GM21360 (cell line): ENCODE measurements around the gene TAS2R30.

ENCODE experiments used
- ATAC-seq: cut with Tn5 transposase; IDR thresholded peaks from one replicate; pipeline ENCODE4 v1.9.1; 2021; ENCODE audit warnings: mild to moderate bottlenecking, moderate library complexity; ENCODE audit not compliant: unreplicated experiment

Gene TAS2R30

GRCh38 chr12:11134305-11134704 is at the start of gene TAS2R30:
TSS of gene TAS2R30 (minus strand) at chr12:11134644. CDS start at chr12:11134244, 400 bp downstream.
- ATAC-seq = no peak

GRCh38 chr12:11183011-11183410 is 48.6 kb upstream of the TAS2R30 start:
- no peak for ATAC-seq

GRCh38 chr12:11182529-11182928 is 48.1 kb upstream of the TAS2R30 start:
- no peak for ATAC-seq

DNA sequence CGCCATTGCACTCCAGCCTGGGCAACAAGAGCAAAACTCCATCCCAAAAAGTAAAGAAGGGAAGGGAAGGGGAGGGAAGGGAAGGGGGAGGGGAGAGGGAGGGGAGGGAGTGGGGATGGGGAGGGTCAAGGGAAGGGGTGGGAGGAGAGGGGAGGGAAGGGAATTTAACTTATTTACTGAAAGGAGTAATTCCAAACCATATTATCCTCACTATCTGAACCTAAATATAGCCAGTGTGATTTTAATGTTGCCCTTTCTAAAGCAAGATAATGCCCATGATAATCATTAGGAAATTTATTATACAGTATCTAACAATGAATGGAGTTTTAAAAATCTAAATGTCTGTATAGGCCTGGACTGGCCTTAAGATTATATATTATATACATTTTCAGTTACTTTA is 43.8 kb upstream of the TAS2R30 start:
- no peak for ATAC-seq

DNA sequence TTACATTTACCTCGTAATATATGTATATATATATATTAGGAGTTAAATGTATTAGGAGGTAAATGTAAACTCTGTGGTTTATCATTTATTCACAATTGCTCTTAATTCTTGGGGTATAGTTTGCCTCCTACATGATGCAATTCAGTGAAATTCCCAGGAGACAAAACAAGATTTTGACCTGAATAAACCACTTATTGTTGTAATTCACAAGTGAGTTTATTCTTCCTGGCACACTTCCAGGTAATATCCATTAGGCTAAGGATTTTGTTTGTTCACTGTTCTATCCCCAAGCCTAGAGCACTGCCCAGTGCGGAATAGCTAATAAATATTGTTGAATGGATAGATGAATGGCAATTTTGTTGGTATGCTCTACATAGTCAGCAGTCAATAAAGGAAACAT is 39.6 kb upstream of the TAS2R30 start:
- ATAC-seq = no peak

GRCh38 chr12:11171969-11172675 is 37.7 kb upstream of the TAS2R30 start:
- no peak for ATAC-seq

DNA sequence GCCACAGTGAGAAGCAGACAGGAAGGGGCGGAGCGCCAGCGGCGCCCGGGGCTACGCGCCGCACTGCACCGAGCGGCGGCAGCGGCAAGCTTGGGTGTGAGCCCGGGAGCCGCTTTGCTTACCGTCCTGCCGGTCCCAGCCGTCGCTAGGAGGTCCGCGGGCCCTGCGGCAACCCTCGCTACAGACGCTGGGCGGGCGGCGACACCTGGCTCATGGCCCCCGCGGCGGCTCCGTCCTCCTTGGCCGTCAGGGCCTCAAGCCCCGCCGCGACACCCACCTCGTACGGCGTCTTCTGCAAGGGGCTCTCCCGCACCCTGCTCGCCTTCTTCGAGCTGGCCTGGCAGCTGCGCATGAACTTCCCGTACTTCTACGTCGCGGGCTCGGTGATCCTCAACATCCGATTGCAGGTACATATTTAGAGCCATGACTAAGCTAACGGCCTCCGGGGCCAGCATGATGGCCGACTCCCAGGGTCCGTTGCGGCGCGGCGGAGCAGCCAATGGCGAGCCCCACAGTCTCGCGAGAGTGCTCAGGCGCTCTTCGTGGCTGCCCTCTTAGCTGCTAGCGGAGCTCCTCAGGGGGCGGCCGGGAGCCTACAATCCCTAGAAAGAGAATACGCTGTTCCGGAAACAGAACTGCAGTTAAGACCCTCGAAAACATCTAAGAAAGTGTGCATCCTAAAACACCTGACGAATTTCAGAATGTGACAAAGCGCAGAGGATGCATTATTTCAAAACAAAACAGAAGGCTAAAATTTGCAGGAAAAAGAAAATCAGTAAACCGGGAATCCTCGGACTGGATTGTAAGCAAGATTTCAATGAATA is 36.9 kb upstream of the TAS2R30 start, which contains the start of gene SMIM10L1:
Gene SMIM10L1, plus strand, starts transcription at position 50 of the 824 bp plus-strand sequence. Its CDS starts 163 bp downstream, at position 213.
- peak; percentile 93 for ATAC-seq

- ATAC-seq = no peak
These were observed 36.3 kb upstream of the TAS2R30 start for GRCh38 chr12:11170810-11171144.

- no peak for ATAC-seq
These were observed 31.9 kb upstream of the TAS2R30 start for GRCh38 chr12:11166300-11166699.

DNA sequence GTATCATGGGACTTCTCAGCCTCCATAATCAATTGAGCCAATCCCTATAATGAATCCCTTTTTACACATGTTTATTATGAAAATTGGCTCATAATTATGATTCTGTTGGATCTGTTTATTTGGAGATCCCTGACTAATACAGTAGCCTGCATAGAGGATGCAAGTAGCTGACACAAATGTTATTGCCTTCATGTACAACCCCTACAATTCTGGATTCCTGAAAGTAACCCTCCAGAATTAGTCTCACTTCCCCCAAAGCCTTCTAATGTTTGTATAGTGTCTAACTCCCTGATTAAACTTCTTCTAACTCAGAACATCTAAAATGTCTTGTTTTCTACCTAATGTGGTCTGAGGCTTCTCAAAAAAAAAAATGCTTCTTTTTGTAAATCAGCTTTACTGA is 29.9 kb upstream of the TAS2R30 start:
- ATAC-seq = no peak

DNA sequence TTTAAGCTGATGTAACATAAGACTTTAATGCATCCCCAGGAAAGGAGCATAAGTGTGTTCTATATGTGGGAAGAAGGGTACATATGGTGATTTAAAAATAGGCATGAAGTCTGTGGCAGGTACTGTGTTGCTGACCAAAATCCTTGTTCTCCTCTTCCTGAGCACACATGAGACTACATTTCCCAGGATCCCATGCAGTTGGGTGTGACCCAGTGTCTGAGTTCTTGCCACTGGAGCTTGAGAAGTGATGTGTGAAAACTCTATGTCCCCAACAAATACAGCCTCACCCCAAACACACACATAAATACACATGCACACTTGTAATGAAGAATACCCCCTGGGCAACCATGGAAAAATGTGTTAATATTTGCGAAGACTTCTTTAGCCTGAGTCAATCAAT is 28.1 kb upstream of the TAS2R30 start:
- no peak for ATAC-seq

DNA sequence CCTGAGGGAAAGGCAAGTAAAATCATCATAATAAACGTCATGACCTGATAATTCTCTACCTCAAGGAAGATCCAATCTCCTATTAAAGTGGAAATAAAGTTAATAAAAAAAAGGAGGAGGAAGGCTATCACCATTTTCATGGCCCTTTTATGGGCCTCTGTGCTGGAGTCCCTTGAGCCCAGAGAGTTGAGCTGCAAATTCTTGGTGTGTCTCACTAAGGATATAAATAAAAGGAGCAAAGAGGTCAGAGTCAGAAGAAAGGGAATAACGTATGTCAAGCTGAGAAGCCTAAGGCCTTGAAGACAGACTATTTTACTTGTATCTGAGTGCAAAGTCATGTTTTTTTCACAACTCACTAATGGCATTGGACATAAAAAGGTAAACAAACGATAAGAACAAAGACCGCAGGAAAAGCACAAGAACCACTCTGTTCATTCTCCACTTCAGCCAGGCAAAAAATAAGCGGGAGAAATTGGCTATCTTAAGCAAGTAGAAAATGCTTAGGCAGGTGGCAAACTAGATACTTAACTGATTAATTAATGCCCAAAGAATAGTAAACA is 24.5 kb upstream of the TAS2R30 start:
- no peak for ATAC-seq

- ATAC-seq = no peak
These were observed 20.0 kb upstream of the TAS2R30 start for GRCh38 chr12:11154400-11154925.

DNA sequence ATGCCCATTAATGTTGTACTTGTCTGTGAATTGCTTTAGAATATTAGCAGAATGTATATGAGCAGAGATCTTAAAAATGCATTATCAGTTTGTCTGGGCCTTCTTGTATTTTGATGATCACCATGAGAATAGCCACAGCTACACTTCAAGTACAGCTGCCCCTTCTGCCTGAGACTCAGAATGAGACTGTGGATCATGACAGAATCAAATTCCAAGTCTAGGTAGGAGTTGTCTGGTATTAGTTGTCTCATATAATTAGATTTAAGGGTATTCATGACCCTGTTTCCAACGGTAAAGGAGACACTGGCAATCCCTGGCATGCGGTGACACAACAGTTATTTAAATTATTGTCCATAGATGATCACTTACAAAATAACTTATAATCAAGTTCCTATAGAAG is 18.3 kb upstream of the TAS2R30 start:
- ATAC-seq = no peak

DNA sequence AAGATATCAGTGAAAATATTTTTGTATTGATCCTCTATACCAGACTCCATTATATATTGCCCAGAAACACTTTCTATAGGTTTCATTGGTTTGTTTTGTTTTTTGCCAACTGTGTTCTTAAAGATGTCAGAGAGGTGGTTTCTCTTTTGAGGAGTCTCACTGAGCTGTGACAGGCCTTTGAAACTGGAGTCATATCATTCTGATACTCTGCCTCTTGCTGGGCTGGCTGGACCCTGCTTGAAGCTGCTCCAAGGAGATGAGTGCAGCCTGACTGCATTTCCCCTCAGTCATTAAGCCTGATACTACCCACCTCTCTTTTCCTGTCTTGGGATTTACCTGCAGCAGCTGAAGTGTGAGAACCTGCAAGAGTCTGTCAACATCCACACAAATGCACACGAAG is 16.4 kb upstream of the TAS2R30 start:
- no peak for ATAC-seq

DNA sequence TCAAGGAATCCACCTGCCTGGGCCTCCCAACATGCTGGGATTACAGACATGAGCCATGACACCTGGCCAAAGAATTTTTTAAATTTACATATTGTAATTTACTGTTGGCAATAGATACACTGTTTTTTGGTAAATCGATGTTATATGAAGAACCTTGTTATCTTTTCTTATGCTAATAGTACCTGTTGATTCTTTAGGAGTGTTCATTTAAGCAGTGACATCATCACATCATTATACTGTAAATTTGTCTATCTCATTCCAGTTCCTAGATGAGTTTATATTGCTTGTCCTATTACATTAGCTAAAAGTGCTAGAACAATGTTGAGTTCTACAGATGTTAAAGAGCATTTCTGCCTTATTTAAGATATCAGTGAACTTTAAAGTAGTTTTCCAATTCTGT is 13.0 kb upstream of the TAS2R30 start:
- ATAC-seq = no peak

DNA sequence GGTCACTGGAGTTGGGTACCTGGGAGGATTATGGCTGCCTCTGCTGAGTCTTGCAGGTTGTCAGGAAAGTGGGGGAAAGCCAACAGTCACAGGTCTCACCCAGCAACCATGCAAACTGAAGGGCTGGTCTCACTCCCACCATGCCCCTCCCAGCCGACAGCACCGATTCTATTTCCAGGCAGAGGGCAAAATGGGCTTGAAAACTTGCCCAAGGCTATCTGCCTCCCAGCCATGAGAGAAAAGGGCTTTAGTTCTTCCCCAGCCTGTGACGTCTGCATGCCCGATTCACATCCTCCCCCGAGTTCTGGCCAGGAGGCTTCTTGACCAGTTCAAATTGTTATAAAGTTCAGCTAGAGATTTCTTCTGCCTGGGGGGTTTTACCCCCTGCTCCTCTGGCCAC is 9.9 kb upstream of the TAS2R30 start:
- ATAC-seq = no peak

DNA sequence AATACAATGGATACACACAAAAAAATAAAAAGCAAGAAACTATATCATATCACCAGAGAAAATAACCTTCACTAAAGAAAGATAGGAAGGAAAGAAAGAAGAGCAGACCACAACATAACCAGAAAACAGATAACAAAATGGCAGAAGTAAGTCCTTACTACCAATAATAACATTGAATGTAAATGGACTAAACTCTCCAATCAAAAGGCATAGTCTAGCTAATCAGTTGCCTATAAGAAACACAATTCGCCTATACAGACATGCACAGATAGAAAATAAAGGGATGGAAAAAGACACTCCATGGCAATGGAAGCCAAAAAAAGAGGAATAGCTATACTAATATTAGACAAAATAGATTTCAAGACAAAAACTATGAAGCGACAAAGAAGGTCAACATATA is 8.9 kb upstream of the TAS2R30 start:
- ATAC-seq = no peak

DNA sequence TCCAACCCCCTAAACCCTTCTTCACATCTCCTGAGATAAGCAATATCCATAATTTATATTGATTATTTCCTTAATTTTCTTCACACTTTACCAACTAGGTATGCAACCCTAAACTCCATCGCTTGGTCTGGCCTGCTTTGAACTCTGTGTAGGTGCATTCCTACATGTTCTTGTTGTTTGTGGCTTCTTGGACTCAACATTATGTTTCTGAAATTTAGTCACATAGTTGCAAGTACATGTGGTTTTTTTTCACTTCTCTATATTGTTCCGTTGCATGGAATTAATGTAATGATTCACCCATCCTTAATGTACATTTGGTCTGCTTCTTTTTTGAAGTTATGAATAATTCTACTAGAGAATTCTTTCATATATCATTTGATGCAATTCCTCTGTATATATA is 1.6 kb upstream of the TAS2R30 start:
- ATAC-seq = no peak

- ATAC-seq = no peak
These were observed 628 bp downstream of the TAS2R30 start for GRCh38 chr12:11133816-11134215.

DNA sequence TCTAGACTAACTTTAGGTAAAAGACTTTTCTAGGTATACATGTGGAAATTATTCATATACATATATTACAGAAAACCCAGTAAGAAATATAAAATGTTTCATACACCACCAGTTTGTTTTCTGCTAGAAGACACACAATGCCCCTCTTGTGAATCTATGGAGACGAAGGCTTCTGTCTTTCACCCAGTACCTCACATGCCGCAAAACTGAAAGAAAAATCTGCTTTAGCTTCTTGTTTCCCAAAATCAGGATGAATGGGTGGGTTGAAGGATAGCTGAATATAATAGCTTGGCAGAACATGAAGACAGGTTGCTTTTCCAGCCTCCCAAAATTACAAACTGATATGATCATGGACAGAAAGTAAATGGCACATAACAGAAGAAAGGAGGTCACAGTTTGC is 1.3 kb downstream of the TAS2R30 start:
- no peak for ATAC-seq

DNA sequence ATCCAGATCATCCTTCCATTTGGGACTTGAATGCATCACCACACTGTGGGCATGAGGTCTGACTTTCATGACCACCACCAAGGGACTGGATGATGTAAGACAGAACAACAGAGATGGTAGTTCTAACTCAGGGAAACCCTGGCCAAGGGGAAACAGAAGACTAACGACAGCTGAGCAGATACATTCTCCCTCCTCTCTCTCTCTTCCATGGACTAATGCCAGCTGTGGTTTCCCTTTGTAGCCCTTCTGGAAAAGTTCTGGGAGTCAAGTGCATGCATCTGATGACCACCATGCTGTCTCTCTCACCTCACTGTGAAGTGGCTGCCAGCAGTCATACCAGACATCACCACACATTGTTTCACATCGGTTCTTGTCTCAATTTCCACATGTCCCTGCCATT is 3.4 kb downstream of the TAS2R30 start:
- ATAC-seq = no peak
